HUES64 (cell line): Measurements from ENCODE around the gene APCDD1.
A peak's percentile ranks its signal among the peaks of the same experiment; 100 is the strongest.

Experiments used
- H3K27ac ChIP-seq: 2 replicates; pipeline ENCODE4 v1.7.0; 2013; ENCODE audit warnings: low read depth, low read length, inconsistent platforms
- H3K27me3 ChIP-seq: 2 replicates; pipeline ENCODE4 v1.6.1; 2013; ENCODE audit warnings: mild to moderate bottlenecking, low read length; ENCODE audit not compliant: insufficient read depth
- H3K36me3 ChIP-seq: 2 replicates; pipeline ENCODE4 v1.6.1; 2013; ENCODE audit warnings: mild to moderate bottlenecking, low read length; ENCODE audit not compliant: insufficient read depth
- H3K4me1 ChIP-seq: 2 replicates; pipeline ENCODE4 v1.6.1; 2013; ENCODE audit warnings: mild to moderate bottlenecking, low read length, moderate library complexity; ENCODE audit not compliant: insufficient read depth
- H3K4me3 ChIP-seq: 2 replicates; pipeline ENCODE4 v1.5.1; 2013; ENCODE audit warnings: mild to moderate bottlenecking, low read length, moderate library complexity
- H3K9ac ChIP-seq: 2 replicates; pipeline ENCODE4 v1.6.1; 2013; ENCODE audit warnings: mild to moderate bottlenecking, low read depth, low read length
- H3K9me3 ChIP-seq: 2 replicates; pipeline ENCODE4 v1.6.1; 2013; ENCODE audit warnings: low read depth, low read length; ENCODE audit not compliant: insufficient read depth
- WGBS: fragments of 150-250, 120-280 bp; methylation state at CpG from one replicate; pipeline ENCODE4 v1.1.7; 2013; ENCODE audit warnings: missing lambda C conversion rate; 5-methylcytosine and 5-hydroxymethylcytosine counted together

The APCDD1 gene

DNA sequence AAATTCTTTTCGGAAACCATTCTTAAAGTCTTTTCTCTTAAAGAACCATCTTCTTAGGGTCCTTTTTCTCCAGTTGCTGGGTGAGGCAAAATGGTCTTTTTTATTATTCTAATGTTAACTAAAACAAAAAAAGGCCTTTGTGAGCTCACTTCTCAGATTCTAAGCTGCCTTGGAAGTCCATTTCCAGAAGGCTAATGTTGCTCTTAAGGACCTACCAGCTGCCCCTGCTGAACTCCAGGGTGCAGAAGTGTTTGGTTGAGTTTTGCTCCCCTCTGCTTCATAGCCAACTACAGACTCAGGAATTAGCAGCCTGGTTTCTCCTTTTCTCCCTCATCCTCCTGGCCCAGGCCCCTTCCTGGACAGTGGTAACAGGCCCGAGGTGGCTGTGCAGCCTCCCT lies 23.4 kb downstream of the APCDD1 start:
- 75% methylated on average over 1 of the region's 2 CpGs for whole genome bisulfite sequencing

GRCh38 chr18:10481831-10482230 lies 27.4 kb downstream of the APCDD1 start:
- H3K36me3 ChIP-seq, result no peaks in the 10 kb centered on the region
- H3K4me1 ChIP-seq, result peaks cover 24% of the 10 kb centered on the region
- no peak overlapping the region for H3K27ac ChIP-seq
- peaks cover 24% of the 10 kb centered on the region for H3K27me3 ChIP-seq
- H3K9me3 ChIP-seq, result no peaks in the 10 kb centered on the region
- H3K4me3 ChIP-seq, result no peak overlapping the region
- 63% methylated on average over 9 of the region's 9 CpGs for WGBS
- H3K9ac ChIP-seq, result no peak overlapping the region

More for the DNA sequence above, 23.4 kb downstream of the APCDD1 start:
- Histone ChIP-seq H3K4me3 (no peak overlapping the region), H3K27me3 (peaks cover 48% of the 10 kb centered on the region), H3K36me3 (no peaks in the 10 kb centered on the region), H3K9me3 (no peaks in the 10 kb centered on the region), H3K4me1 (peaks cover 36% of the 10 kb centered on the region), H3K9ac (no peak overlapping the region), H3K27ac (peak overlapping the region; percentile 45; the same call in 1 of the 2 replicates)

- H3K9me3 ChIP-seq, result no peaks in the 10 kb centered on the region
- 93% methylated on average over 11 of the region's 11 CpGs for WGBS
- H3K4me1 ChIP-seq, result peaks cover 18% of the 10 kb centered on the region
- H3K27me3 ChIP-seq, result peaks cover 18% of the 10 kb centered on the region
- H3K36me3 ChIP-seq, result no peaks in the 10 kb centered on the region
- H3K27ac ChIP-seq, result no peak overlapping the region
- no peak overlapping the region for H3K4me3 ChIP-seq
- no peak overlapping the region for H3K9ac ChIP-seq
Observed at GRCh38 chr18:10482363-10482984, 28.0 kb downstream of the APCDD1 start.

DNA sequence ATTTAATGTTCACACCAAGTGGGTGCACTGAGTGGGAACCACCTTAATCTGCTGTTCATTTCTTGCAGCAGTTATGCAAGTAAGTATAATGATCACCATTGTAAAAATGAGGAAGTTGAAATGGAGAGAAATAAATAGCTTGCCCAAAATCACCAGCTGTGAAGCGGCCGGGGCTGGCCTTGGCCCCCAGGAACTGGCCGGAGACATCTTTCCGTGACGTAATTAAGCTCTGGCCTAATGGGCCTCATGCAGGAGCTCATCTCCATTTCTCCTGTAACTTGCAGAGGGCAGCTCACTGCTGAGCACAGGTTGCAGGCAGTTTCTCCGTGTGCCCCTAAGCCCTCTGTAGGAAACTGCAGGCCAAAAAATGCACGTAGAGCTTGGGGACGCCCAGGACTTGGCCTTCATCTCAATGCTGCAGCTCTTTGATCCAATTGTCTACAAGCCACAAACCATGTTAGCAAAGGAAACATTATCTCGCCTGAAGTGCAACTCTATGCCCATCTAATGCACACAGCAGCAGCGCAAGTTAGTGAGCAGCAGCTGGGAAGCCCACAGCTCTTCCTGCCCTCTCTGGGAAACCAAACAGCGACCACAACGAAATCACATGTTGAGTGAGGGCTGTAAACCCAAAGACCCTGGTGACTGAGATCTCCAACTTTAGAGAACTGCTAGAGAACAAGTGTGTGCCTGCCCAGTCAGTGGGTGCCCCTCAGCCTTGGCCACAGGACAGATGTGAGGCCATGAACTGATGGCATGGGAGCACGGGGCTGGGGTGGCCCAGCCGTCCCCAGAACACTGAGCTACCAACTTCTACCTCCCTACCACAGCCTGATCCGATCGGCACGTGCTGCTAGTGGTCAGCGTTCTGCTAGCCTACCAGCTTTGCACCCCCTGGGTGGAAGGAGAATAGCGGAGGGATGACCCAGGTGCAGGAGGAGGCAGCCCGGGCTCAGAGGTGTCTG lies 28.8 kb downstream of the APCDD1 start:
- no peaks in the 10 kb centered on the region for H3K9me3 ChIP-seq

GRCh38 chr18:10485475-10485874 lies 31.0 kb downstream of the APCDD1 start:
- no peak overlapping the region for H3K27ac ChIP-seq
- H3K36me3 ChIP-seq, result peaks cover 4% of the 10 kb centered on the region; the same call in 1 of the 2 replicates
- WGBS, result 93% methylated on average over 20 of the region's 20 CpGs
- H3K4me3 ChIP-seq, result no peak overlapping the region
- H3K4me1 ChIP-seq, result peaks cover 7% of the 10 kb centered on the region
- H3K9ac ChIP-seq, result no peak overlapping the region
- no peaks in the 10 kb centered on the region for H3K9me3 ChIP-seq
- H3K27me3 ChIP-seq, result no peaks in the 10 kb centered on the region; the same call in 1 of the 2 replicates

More for the DNA sequence above, 28.8 kb downstream of the APCDD1 start:
- peaks cover 16% of the 10 kb centered on the region for H3K27me3 ChIP-seq
- no peak overlapping the region for H3K9ac ChIP-seq
- 92% methylated on average over 20 of the region's 20 CpGs for WGBS
- H3K4me1 ChIP-seq, result peaks cover 10% of the 10 kb centered on the region
- H3K36me3 ChIP-seq, result no peaks in the 10 kb centered on the region
- no peak overlapping the region for H3K4me3 ChIP-seq
- no peak overlapping the region for H3K27ac ChIP-seq

DNA sequence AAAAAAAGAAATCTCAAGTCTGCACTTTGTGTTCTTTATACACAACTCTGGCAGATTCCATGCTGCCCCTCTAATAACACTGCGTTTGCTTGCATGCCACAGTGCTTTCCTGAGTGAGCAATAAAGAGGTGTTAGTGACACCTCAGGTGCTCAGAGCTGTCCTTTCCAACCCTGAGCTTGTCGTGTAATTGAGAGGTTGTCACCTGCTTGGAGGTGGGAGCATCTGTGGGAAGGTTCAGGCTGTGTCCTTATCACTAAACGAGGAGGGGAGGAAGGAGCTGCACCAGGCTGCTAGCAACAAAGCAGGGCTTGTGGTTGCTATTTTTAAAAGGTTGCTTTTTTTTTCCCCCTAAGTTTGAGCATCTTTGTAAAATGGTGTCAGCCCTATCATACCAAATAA lies 31.9 kb downstream of the APCDD1 start:
- no peaks in the 10 kb centered on the region; the same call in 1 of the 2 replicates for H3K27me3 ChIP-seq
- no peak overlapping the region for H3K27ac ChIP-seq
- 81% methylated on average over 3 of the region's 3 CpGs for WGBS
- H3K9ac ChIP-seq, result no peak overlapping the region
- peaks cover 7% of the 10 kb centered on the region for H3K4me1 ChIP-seq
- H3K36me3 ChIP-seq, result peaks cover 4% of the 10 kb centered on the region; the same call in 1 of the 2 replicates
- H3K9me3 ChIP-seq, result no peaks in the 10 kb centered on the region
- H3K4me3 ChIP-seq, result no peak overlapping the region

DNA sequence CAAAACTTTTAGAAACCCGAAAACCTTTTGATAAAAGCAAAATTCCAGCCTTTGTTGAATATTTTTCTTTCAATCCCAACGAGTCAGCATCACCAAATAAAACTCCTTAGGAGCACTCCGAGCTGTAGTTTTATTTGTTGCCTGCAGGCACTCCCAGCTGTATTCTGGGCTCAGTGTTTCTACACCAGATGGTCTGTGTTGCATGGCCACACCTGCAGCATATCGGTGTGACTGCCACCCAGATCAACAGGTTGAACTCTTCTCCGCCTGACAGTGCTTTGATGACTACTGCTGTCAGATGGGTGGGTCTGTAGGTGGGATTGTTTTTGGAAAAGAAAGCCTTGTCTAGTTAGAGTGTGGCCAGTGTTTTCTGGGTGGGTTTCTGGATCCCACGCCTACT lies 32.7 kb downstream of the APCDD1 start:
- 92% methylated on average over 6 of the region's 6 CpGs for WGBS
- H3K4me1 ChIP-seq, result no peaks in the 10 kb centered on the region

GRCh38 chr18:10488017-10488416 lies 33.6 kb downstream of the APCDD1 start:
- Histone ChIP-seq H3K4me1 (no peaks in the 10 kb centered on the region), H3K27ac (no peak overlapping the region), H3K9me3 (no peaks in the 10 kb centered on the region), H3K4me3 (no peak overlapping the region), H3K9ac (no peak overlapping the region), H3K27me3 (no peaks in the 10 kb centered on the region), H3K36me3 (peaks cover 4% of the 10 kb centered on the region; the same call in 1 of the 2 replicates)
- 89% methylated on average over 2 of the region's 4 CpGs for WGBS

More for the DNA sequence above, 32.7 kb downstream of the APCDD1 start:
- Histone ChIP-seq H3K36me3 (peaks cover 4% of the 10 kb centered on the region; the same call in 1 of the 2 replicates), H3K9me3 (no peaks in the 10 kb centered on the region), H3K9ac (no peak overlapping the region), H3K4me3 (no peak overlapping the region), H3K27me3 (no peaks in the 10 kb centered on the region; the same call in 1 of the 2 replicates), H3K27ac (no peak overlapping the region)

GRCh38 chr18:10490401-10491165 lies 36.1 kb downstream of the APCDD1 start:
- H3K4me3 ChIP-seq, result no peak overlapping the region
- H3K4me1 ChIP-seq, result no peaks in the 10 kb centered on the region
- 80% methylated on average over 14 of the region's 14 CpGs for WGBS
- H3K36me3 ChIP-seq, result peaks cover 4% of the 10 kb centered on the region; the same call in 1 of the 2 replicates
- H3K9ac ChIP-seq, result no peak overlapping the region
- no peak overlapping the region for H3K27ac ChIP-seq
- H3K27me3 ChIP-seq, result no peaks in the 10 kb centered on the region
- no peaks in the 10 kb centered on the region for H3K9me3 ChIP-seq

DNA sequence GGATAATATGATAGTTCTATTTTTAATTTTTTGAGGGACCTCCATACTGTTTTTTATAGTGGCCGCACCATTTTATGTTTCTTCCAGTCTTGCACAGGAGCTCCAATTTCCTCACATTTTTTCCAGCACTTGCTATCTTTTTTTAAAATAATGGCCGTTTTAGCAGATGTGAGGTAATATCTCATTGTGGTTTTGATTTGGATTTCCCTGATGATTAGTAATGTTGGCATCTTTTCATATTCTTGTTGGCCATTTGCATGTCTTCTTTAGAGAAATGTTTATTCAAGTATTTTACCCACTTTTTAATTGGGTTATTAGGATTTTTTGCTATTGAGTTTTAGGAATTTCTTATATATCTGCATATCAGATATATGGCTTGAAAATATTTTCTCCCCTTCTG lies 41.5 kb downstream of the APCDD1 start:
- Histone ChIP-seq H3K9ac (no peak overlapping the region), H3K4me1 (no peaks in the 10 kb centered on the region), H3K27me3 (no peaks in the 10 kb centered on the region), H3K4me3 (no peak overlapping the region), H3K36me3 (no peaks in the 10 kb centered on the region), H3K9me3 (no peaks in the 10 kb centered on the region), H3K27ac (no peak overlapping the region)
- WGBS, result 90% methylated on average over 2 of the region's 2 CpGs
